Measurements from ENCODE around the gene VASH1.

GRCh38 chr14:76773956-76774820 is 12.9 kb downstream of the VASH1 start:
- TF ChIP-seq CTCF (IDR thresholded peaks at IDR 0.05) (no peak), POLR2A (IDR thresholded peaks at IDR 0.05) (no peak)
